H1 (cell line): Measurements from ENCODE around the gene RMDN2. TPM values are rescaled to one million over a fixed set of nuclear protein-coding genes. Genes with fewer than 3 reads are reported as not detected.

Experiments
- SIN3A ChIP-seq, 2 experiments: IDR thresholded peaks in 1 of 2; conservative IDR thresholded peaks in 1 of 2; 2 replicates each; pipeline ENCODE4 v1.6.1; 2011 to 2012; ENCODE audit warnings: low read length in 2 of 2, improper control_type of control experiment in 1 of 2, low read depth in 1 of 2, mild to moderate bottlenecking in 1 of 2
- polyA plus RNA-seq, 7 experiments: library from polyadenylated mRNA; depleted of rRNA in 3 of 7; stranded (reverse) in 5 of 7; unstranded in 2 of 7; fragments of >200 nt in 5 of 7; fragments of 200-250 nt in 2 of 7; gene quantifications; 1 replicate in 5 of 7; 2 replicates in 1 of 7; 4 replicates in 1 of 7; pipeline versions ENCODE4 v1.2.1 to v1.2.3, GENCODE V29; 2011 to 2013; ENCODE audit warnings: missing spikeins in 2 of 7, mixed read lengths in 2 of 7
- total RNA-seq: library from RNA; stranded (reverse); fragmentation: NEBNext Ultra II Directional; extraction: Animal tissue kit (Norgen Biotek cat#: 25700); gene quantifications from 2 replicates; pipeline ENCODE4 v1.2.1, GENCODE V29; 2021

RMDN2 gene
- total and polyA plus RNA-seq, 2 of the 8 experiments (the other 6 are each of a cell fraction or from before 2014, with no cell fraction given): 0.53 to 3.0 TPM

DNA sequence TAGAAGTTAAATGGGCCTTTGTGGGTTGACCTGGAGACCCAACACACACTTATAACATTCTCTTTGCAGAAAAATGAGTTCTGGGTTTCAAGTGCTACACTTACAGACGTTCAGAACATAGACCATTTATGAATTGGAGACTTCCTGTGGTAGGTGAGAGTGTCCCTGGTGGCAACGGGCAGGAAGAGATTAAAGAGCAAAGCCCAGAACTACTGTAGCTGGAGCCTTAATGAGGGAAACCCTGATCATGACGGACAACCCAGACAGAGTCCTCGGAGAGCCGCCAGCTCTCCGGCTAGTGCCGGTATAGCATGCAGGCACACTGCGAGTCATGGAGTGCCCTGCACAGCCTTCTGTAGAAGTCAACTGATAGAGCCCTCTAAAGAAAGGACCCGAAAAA is 44.5 kb upstream of the RMDN2 start (continued):
- no peak for TF ChIP-seq SIN3A (conservative IDR thresholded peaks at IDR 0.05 in 1 of 2, IDR thresholded peaks at IDR 0.05 in 1 of 2; ENCODE audit: low read depth in 1 of 2, low read length in 2 of 2)
